ENCODE results near the gene DAAM2. TPM values are rescaled to one million over a fixed set of nuclear protein-coding genes. Genes with fewer than 3 reads are reported as not detected.

The DAAM2 gene
- total and polyA plus RNA-seq, 2 of the 8 experiments (the other 6 are each of a cell fraction or from before 2014, with no cell fraction given): 1.5 to 2.9 TPM

DNA sequence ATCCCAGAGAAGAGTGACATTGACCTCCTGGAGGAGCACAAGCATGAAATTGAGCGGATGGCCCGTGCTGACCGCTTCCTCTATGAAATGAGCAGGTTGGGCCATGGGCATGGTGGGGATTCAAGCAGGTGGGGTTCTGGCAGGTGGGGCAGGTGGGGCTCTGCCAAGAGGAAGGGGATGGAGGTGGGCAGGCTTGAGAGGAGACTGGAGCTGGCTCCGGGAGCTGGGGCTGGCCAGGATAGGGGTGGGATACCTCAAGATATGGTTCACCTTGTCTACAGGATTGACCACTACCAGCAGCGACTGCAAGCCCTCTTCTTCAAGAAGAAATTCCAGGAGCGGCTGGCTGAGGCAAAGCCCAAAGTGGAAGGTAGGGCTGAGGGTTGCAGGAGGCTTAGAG is 99.2 kb downstream of the DAAM2 start:
- Histone ChIP-seq H3K4me1 (replicated peaks in 1 of 4; ENCODE audit: control insufficient read depth in 3 of 4, insufficient read depth in 4 of 4, low read length in 3 of 4) (no peaks in the 10 kb centered on the region), H3K56ac (replicated peaks; ENCODE audit: insufficient read length, low read depth, low read length) (no peak overlapping the region), H2AK5ac (ENCODE audit: low read depth, low read length) (no peak overlapping the region), H2AFZ (ENCODE audit: low read length) (no peak overlapping the region), H3K79me2 (ENCODE audit: control insufficient read depth in 1 of 2, insufficient read depth in 2 of 2, low read length in 2 of 2) (no peaks in the 10 kb centered on the region), H4K91ac (replicated peaks; ENCODE audit: insufficient read length, low read length) (no peak overlapping the region), H3K79me1 (ENCODE audit: low read depth, low read length) (no peaks in the 10 kb centered on the region), H3K27me3 (replicated peaks in 1 of 4; ENCODE audit: control insufficient read depth in 3 of 4, extremely low read depth in 1 of 4, insufficient read depth in 3 of 4, low read length in 3 of 4) (no peaks in the 10 kb centered on the region), H4K5ac (ENCODE audit: insufficient read length, low read depth, low read length) (no peak overlapping the region), H2BK5ac (ENCODE audit: low read depth, low read length) (no peak overlapping the region), H2BK20ac (ENCODE audit: low read length) (no peak overlapping the region), H2BK120ac (replicated peaks; ENCODE audit: low read depth, low read length) (no peak overlapping the region), H3K9me3 (ENCODE audit: insufficient read depth in 2 of 2, low read depth in 1 of 2, low read length in 1 of 2) (no peaks in the 10 kb centered on the region), H3K36me3 (ENCODE audit: control insufficient read depth in 2 of 4, insufficient read depth in 4 of 4, low read length in 3 of 4) (no peaks in the 10 kb centered on the region), H3K23me2 (ENCODE audit: low read depth, low read length) (no peaks in the 10 kb centered on the region), H3K14ac (ENCODE audit: insufficient read length) (no peak overlapping the region), H3K4me2 (ENCODE audit: insufficient read depth in 1 of 2, low read depth in 2 of 2, low read length in 2 of 2) (no peak overlapping the region), H3K9ac (replicated peaks in 1 of 4; ENCODE audit: extremely low read depth in 1 of 4, low read depth in 3 of 4, low read length in 3 of 4) (no peak overlapping the region), H4K8ac (ENCODE audit: extremely low read depth, insufficient read depth, low read length) (no peak overlapping the region), H2BK15ac (ENCODE audit: low read length) (no peak overlapping the region), H4K20me1 (replicated peaks in 1 of 2; ENCODE audit: control insufficient read depth in 1 of 2, insufficient read depth in 2 of 2, low read length in 2 of 2) (no peaks in the 10 kb centered on the region), H3K23ac (ENCODE audit: insufficient read length) (no peak overlapping the region), H2BK12ac (ENCODE audit: low read depth, low read length) (no peak overlapping the region), H3K4ac (replicated peaks; ENCODE audit: insufficient read length, low read depth, low read length) (no peak overlapping the region), H3K18ac (ENCODE audit: extremely low read depth, low read length) (no peak overlapping the region), H3K4me3 (ENCODE audit: extremely low read depth in 1 of 4, insufficient read depth in 2 of 4, low read depth in 3 of 4, low read length in 4 of 4) (no peak overlapping the region), H3K27ac (ENCODE audit: low read depth, low read length) (no peak overlapping the region)
- CTCF ChIA-PET (ENCODE audit: partially characterized antibody): interaction anchor here (0.5 to 12.0 kb wide), 16 partner anchors 14 to 543 kb away, joined by 3 to 135 read pairs (median 4); no protein-coding TSS in a partner anchor
- DNase-seq (ENCODE audit: low read depth in 1 of 2, low spot score in 2 of 2) (no peak), FAIRE-seq (no peak)
- TF ChIP-seq BACH1 (IDR thresholded peaks at IDR 0.05; ENCODE audit: low read length): no peak
- no peak for TF ChIP-seq JUND (IDR thresholded peaks at IDR 0.05; ENCODE audit: low read length)
- TF ChIP-seq TEAD4 (IDR thresholded peaks at IDR 0.05; ENCODE audit: low read depth, low read length): no peak
- POLR2A ChIA-PET (ENCODE audit: partially characterized antibody): no interaction called here
- WGBS, 2 experiments (ENCODE audit: extremely low coverage in 1 of 2, insufficient coverage in 1 of 2, insufficient read length in 1 of 2, insufficient replicate concordance in 2 of 2, low coverage in 1 of 2, low lambda C conversion rate in 2 of 2, missing lambda C conversion rate in 1 of 2): 100% methylated on average over 6 of the region's 6 CpGs; no CpG with 5 or more reads in 1 of the 2 experiments
